WERI-Rb-1 (cell line): Measurements from ENCODE around the gene CBX3.
"Not testable (repeated sequence)": the region's sequence is repeated elsewhere in the genome, so short reads cannot be mapped to it uniquely, and the experiment has no call there.

Experiments
- DNase-seq: peaks from one replicate; pipeline ENCODE4 v3.0.0-alpha.2; 2020
- H3K27ac ChIP-seq: fragments of 250-450 bp; sonication (Bioruptor Pico); 2 replicates; pipeline ENCODE4 v1.5.1; 2020; ENCODE audit warnings: mild to moderate bottlenecking, moderate library complexity
- H3K27me3 ChIP-seq: fragments of 250-450 bp; sonication (Bioruptor Pico); 2 replicates; pipeline ENCODE4 v1.5.1; 2021; ENCODE audit warnings: mild to moderate bottlenecking, low read depth, moderate library complexity; ENCODE audit not compliant: insufficient read depth, severe bottlenecking
- H3K36me3 ChIP-seq: fragments of 250-450 bp; sonication (Bioruptor Pico); 2 replicates; pipeline ENCODE4 v1.5.1; 2020; ENCODE audit warnings: mild to moderate bottlenecking, moderate library complexity
- H3K4me3 ChIP-seq: 2 replicates; pipeline ENCODE4 v1.5.1; 2011; ENCODE audit warnings: low read depth, mild to moderate bottlenecking, control low read depth, low read length
- H3K9me3 ChIP-seq: fragments of 250-450 bp; sonication (Bioruptor Pico); 2 replicates; pipeline ENCODE4 v1.5.1; 2021; ENCODE audit warnings: mild to moderate bottlenecking, moderate library complexity; ENCODE audit not compliant: severe bottlenecking
- CTCF ChIP-seq: IDR thresholded peaks from 2 replicates; pipeline ENCODE4 v1.5.1; 2011; ENCODE audit warnings: low read depth, mild to moderate bottlenecking, control low read depth, inconsistent platforms, low read length

The CBX3 gene

DNA sequence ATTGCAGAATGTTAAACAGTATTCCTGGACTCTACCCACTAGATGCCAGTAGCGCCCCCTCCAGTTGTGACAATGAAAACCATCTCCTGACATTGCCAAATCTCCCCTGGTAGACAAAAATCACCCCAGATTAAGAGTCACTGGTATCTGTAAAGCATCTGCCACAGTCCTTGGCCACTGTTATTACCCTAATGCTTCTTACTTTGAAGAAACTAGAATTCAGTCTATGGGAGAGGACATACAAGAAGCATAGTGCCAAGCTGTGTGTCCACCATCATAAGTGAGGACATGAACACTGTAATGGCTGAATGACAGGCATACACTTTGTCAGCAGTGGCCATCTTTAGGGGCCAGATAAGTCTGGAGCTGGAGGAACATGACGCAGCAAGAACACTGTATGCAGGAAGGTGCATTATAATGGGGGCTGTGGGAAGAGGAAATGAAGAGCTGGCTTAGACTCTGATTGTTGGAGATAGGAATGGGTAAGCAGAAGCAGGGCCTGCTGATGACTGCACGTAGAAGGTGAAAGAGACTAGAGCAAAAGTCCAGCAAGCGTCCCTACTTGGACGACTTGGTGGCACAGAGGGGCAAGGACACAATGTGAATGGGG, 32.5 kb downstream of the CBX3 start:
- Histone ChIP-seq H3K36me3 (no peaks in the 10 kb centered on the region), H3K4me3 (no peak overlapping the region), H3K27me3 (no peaks in the 10 kb centered on the region), H3K9me3 (no peaks in the 10 kb centered on the region), H3K27ac (no peak overlapping the region)
- no peak for DNase-seq
- TF ChIP-seq CTCF = no peak

GRCh38 chr7:26237035-26237807, 35.7 kb downstream of the CBX3 start:
- H3K27me3 ChIP-seq = no peaks in the 10 kb centered on the region
- no peak for TF ChIP-seq CTCF
- no peak for DNase-seq
- no peak overlapping the region for H3K4me3 ChIP-seq
- no peaks in the 10 kb centered on the region for H3K36me3 ChIP-seq
- H3K27ac ChIP-seq = no peak overlapping the region
- H3K9me3 ChIP-seq = no peaks in the 10 kb centered on the region

- Histone ChIP-seq H3K27ac (no peak overlapping the region), H3K9me3 (no peaks in the 10 kb centered on the region), H3K36me3 (no peaks in the 10 kb centered on the region), H3K4me3 (no peak overlapping the region), H3K27me3 (no peaks in the 10 kb centered on the region)
- DNase-seq = no peak
- TF ChIP-seq CTCF = no peak
Measured at GRCh38 chr7:26238032-26238431, 36.5 kb downstream of the CBX3 start.

DNA sequence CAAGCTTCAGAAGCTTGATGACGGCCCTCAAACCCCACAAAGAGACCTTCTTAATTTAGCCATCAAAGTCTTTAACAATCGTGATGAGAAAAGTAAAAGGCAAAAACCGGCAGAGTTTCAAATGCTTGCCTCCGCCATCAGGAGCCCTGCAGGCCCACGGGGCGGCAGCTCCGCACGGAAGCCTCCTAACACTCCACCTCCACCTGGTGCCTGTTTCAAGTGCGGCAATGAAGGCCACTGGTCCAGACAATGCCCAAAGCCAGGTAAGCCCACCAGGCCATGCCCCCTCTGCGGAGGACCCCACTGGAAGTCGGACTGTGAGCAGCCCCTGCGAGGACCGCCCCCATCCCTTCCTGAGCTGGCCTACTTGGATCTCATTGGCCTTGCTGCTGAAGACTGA, 43.6 kb downstream of the CBX3 start:
- no peak overlapping the region for H3K4me3 ChIP-seq
- H3K9me3 ChIP-seq = no peaks in the 10 kb centered on the region
- no peak for DNase-seq
- TF ChIP-seq CTCF = no peak
- no peaks in the 10 kb centered on the region for H3K36me3 ChIP-seq
- H3K27ac ChIP-seq = no peak overlapping the region
- no peaks in the 10 kb centered on the region for H3K27me3 ChIP-seq

- Histone ChIP-seq H3K4me3 (no peak overlapping the region), H3K9me3 (no peaks in the 10 kb centered on the region), H3K36me3 (no peaks in the 10 kb centered on the region), H3K27ac (no peak overlapping the region), H3K27me3 (no peaks in the 10 kb centered on the region)
- no peak for DNase-seq
- TF ChIP-seq CTCF = no peak
Measured at GRCh38 chr7:26250239-26250638, 48.7 kb downstream of the CBX3 start.

- not testable (repeated sequence) for H3K27ac ChIP-seq, DNase-seq, H3K27me3 ChIP-seq, H3K36me3 ChIP-seq, H3K4me3 ChIP-seq
- H3K9me3 ChIP-seq = peaks cover 13% of the 10 kb centered on the region
Measured at GRCh38 chr7:26261866-26262265, 60.3 kb downstream of the CBX3 start.
